ENCODE data around the gene USP49. TPM values are rescaled to one million over a fixed set of nuclear protein-coding genes. Genes with fewer than 3 reads are reported as not detected.

The USP49 gene
- total and polyA plus RNA-seq, 2 of the 13 experiments (the other 11 are each of a cell fraction or from before 2014, with no cell fraction given), result 2.9 to 4.3 TPM

DNA sequence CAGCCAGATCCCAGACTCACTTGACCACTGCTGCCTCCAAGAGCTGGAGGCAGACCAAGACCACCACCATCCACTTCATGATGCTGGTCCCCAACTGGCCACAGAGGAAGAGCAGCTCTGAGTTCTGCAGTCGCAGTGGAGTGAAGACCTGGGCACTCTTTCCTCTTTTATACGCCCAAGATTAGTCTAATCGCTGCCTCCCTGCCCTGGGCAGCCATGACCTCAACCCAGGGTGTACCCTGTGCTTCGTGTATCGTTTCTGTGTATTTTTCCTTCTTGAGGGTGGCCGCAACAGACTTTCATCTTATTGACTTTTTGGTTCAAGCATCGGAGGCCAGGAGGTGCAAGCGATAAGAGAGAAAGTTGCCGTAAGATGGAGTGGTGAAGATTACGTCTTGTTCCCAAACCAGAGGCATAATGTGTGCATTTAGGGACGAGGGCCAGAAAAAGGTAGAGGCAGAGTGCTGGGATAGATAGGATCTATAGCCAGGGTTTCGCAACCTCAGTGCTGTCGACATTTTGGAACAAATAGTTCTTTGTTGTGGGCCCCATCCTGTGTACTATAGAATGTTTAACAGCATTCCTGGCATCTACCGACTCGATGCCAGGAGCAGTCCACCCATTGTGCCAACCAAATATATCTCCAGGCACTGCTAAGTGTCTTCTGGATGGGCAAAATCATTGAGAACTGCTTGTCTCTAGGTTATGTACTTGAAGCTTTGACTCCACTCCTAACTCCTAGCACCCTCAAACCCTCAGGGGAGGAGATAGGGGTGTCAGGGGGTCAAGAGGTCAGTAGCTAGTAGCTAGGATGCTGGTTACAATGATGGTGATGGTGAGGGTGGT is 147.7 kb downstream of the USP49 start, which contains the start of gene PGC (continued):
- TF ChIP-seq, protein P1, sequence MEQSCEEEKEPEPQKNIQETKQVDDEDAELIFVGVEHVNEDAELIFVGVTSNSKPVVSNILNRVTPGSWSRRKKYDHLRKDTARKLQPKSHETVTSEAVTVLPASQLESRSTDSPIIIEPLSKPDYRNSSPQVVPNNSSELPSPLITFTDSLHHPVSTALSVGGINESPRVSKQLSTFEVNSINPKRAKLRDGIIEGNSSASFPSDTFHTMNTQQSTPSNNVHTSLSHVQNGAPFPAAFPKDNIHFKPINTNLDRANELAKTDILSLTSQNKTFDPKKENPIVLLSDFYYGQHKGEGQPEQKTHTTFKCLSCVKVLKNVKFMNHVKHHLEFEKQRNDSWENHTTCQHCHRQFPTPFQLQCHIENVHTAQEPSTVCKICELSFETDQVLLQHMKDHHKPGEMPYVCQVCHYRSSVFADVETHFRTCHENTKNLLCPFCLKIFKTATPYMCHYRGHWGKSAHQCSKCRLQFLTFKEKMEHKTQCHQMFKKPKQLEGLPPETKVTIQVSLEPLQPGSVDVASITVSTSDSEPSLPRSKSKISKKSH (CRISPR knock-in tag; IDR thresholded peaks at IDR 0.05; ENCODE audit: borderline replicate concordance), result no peak
- no peak for TF ChIP-seq RBM39 (IDR thresholded peaks at IDR 0.05; ENCODE audit: low read depth, low read length, poor library complexity, severe bottlenecking)
- peak; percentile 74 for TF ChIP-seq SIX1 (CRISPR knock-in tag; IDR thresholded peaks at IDR 0.05; ENCODE audit: borderline replicate concordance)
- TF ChIP-seq, protein P2, sequence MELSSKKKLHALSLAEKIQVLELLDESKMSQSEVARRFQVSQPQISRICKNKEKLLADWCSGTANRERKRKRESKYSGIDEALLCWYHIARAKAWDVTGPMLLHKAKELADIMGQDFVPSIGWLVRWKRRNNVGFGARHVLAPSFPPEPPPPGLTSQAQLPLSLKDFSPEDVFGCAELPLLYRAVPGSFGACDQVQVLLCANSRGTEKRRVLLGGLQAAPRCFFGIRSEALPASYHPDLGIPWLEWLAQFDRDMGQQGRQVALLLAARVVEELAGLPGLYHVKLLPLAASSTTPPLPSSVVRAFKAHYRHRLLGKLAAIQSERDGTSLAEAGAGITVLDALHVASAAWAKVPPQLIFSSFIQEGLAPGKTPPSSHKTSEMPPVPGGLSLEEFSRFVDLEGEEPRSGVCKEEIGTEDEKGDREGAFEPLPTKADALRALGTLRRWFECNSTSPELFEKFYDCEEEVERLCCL (CRISPR knock-in tag; IDR thresholded peaks at IDR 0.05; ENCODE audit: borderline replicate concordance), result no peak
- TF ChIP-seq, protein P3, sequence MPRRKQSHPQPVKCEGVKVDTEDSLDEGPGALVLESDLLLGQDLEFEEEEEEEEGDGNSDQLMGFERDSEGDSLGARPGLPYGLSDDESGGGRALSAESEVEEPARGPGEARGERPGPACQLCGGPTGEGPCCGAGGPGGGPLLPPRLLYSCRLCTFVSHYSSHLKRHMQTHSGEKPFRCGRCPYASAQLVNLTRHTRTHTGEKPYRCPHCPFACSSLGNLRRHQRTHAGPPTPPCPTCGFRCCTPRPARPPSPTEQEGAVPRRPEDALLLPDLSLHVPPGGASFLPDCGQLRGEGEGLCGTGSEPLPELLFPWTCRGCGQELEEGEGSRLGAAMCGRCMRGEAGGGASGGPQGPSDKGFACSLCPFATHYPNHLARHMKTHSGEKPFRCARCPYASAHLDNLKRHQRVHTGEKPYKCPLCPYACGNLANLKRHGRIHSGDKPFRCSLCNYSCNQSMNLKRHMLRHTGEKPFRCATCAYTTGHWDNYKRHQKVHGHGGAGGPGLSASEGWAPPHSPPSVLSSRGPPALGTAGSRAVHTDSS (CRISPR knock-in tag; conservative IDR thresholded peaks at IDR 0.05), result no peak
- no peak for TF ChIP-seq ZNF558 (CRISPR knock-in tag; IDR thresholded peaks at IDR 0.05; ENCODE audit: borderline replicate concordance)
- TF ChIP-seq RFX1 (IDR thresholded peaks at IDR 0.05), result no peak
- no peak for TF ChIP-seq PAF1 (CRISPR knock-in tag; IDR thresholded peaks at IDR 0.05)
- TF ChIP-seq, protein P4, sequence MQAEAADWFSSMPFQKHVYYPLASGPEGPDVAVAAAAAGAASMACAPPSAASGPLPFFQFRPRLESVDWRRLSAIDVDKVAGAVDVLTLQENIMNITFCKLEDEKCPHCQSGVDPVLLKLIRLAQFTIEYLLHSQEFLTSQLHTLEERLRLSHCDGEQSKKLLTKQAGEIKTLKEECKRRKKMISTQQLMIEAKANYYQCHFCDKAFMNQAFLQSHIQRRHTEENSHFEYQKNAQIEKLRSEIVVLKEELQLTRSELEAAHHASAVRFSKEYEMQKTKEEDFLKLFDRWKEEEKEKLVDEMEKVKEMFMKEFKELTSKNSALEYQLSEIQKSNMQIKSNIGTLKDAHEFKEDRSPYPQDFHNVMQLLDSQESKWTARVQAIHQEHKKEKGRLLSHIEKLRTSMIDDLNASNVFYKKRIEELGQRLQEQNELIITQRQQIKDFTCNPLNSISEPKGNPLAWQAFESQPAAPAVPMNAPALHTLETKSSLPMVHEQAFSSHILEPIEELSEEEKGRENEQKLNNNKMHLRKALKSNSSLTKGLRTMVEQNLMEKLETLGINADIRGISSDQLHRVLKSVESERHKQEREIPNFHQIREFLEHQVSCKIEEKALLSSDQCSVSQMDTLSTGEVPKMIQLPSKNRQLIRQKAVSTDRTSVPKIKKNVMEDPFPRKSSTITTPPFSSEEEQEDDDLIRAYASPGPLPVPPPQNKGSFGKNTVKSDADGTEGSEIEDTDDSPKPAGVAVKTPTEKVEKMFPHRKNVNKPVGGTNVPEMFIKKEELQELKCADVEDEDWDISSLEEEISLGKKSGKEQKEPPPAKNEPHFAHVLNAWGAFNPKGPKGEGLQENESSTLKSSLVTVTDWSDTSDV (CRISPR knock-in tag; IDR thresholded peaks at IDR 0.05), result no peak
- peak; percentile 94 for TF ChIP-seq CHD4 (IDR thresholded peaks at IDR 0.05; ENCODE audit: borderline replicate concordance, low read length)
- peak; percentile 98 for TF ChIP-seq GATA4 (IDR thresholded peaks at IDR 0.05; ENCODE audit: borderline replicate concordance, low read depth)
- no peak for TF ChIP-seq ZNF883 (CRISPR knock-in tag; IDR thresholded peaks at IDR 0.05; ENCODE audit: not compliant biosample characterization)
- TF ChIP-seq, protein P5, sequence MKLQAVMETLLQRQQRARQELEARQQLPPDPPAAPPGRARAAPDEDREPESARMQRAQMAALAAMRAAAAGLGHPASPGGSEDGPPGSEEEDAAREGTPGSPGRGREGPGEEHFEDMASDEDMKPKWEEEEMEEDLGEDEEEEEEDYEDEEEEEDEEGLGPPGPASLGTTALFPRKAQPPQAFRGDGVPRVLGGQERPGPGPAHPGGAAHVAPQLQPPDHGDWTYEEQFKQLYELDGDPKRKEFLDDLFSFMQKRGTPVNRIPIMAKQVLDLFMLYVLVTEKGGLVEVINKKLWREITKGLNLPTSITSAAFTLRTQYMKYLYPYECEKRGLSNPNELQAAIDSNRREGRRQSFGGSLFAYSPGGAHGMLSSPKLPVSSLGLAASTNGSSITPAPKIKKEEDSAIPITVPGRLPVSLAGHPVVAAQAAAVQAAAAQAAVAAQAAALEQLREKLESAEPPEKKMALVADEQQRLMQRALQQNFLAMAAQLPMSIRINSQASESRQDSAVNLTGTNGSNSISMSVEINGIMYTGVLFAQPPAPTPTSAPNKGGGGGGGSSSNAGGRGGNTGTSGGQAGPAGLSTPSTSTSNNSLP (IDR thresholded peaks at IDR 0.05; ENCODE audit: low read depth, low read length), result no peak
- TF ChIP-seq, protein P6, sequence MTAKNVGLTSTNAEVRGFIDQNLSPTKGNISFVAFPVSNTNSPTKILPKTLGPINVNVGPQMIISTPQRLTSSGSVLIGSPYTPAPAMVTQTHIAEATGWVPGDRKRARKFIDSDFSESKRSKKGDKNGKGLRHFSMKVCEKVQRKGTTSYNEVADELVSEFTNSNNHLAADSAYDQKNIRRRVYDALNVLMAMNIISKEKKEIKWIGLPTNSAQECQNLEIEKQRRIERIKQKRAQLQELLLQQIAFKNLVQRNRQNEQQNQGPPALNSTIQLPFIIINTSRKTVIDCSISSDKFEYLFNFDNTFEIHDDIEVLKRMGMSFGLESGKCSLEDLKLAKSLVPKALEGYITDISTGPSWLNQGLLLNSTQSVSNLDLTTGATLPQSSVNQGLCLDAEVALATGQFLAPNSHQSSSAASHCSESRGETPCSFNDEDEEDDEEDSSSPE (CRISPR knock-in tag; IDR thresholded peaks at IDR 0.05), result no peak
- no peak for TF ChIP-seq JUND (CRISPR knock-in tag; IDR thresholded peaks at IDR 0.05)
- peak; percentile 92 for TF ChIP-seq CREM (IDR thresholded peaks at IDR 0.05)
- no peak for TF ChIP-seq CREM (CRISPR knock-in tag; IDR thresholded peaks at IDR 0.05)
- peak; percentile 23; the same call in 1 of the 2 replicates for TF ChIP-seq EED (CRISPR knock-in tag; IDR thresholded peaks at IDR 0.05)
